Keratinocyte (primary cell): Measurements from ENCODE around the gene SH3PXD2A. TPM values are rescaled to one million over a fixed set of nuclear protein-coding genes. Genes with fewer than 3 reads are reported as not detected.
A peak's percentile ranks its signal among the peaks of the same experiment; 100 is the strongest.

Experiments used
- DNase-seq: peaks from one replicate; pipeline ENCODE4 v3.0.0-alpha.2; 2011; ENCODE audit warnings: low read depth, missing footprints, low spot score
- FAIRE-seq: peaks from 2 replicates; lab custom pipeline; 2011; peaks lifted over from hg19 to GRCh38; lab: Jason Lieb, UNC
- H2AFZ ChIP-seq: 2 replicates; pipeline ENCODE4 v1.6.0; 2012; ENCODE audit warnings: low read length, control low read depth, inconsistent platforms; ENCODE audit not compliant: control insufficient read depth
- H3K27ac ChIP-seq: 2 replicates; pipeline ENCODE4 v1.5.1; 2011; ENCODE audit warnings: low read length; ENCODE audit not compliant: control insufficient read depth, insufficient read depth
- H3K27me3 ChIP-seq: 3 replicates; pipeline ENCODE4 v1.6.0; 2011; ENCODE audit warnings: low read length; ENCODE audit not compliant: control insufficient read depth, insufficient read depth; ENCODE audit errors: extremely low read depth
- H3K36me3 ChIP-seq, 2 experiments: 2 replicates in 1 of 2; 3 replicates in 1 of 2; pipeline ENCODE4 v1.5.1; 2011; ENCODE audit warnings: low read length in 2 of 2, mild to moderate bottlenecking in 1 of 2; ENCODE audit not compliant: control insufficient read depth in 2 of 2, insufficient read depth in 2 of 2; ENCODE audit errors: extremely low read depth in 1 of 2
- H3K4me1 ChIP-seq: 3 replicates; pipeline ENCODE4 v1.5.1; 2011; ENCODE audit warnings: low read length; ENCODE audit not compliant: control insufficient read depth, insufficient read depth; ENCODE audit errors: extremely low read depth
- H3K4me2 ChIP-seq: 3 replicates; pipeline ENCODE4 v1.6.0; 2011; ENCODE audit warnings: low read depth, low read length; ENCODE audit not compliant: control insufficient read depth, insufficient read depth; ENCODE audit errors: extremely low read depth
- H3K4me3 ChIP-seq, 3 experiments: fragments of 200-600 bp in 1 of 3; sonication (generic) in 1 of 3; 2 replicates in 2 of 3; 3 replicates in 1 of 3; pipeline ENCODE4 v1.5.1; 2011 to 2016; ENCODE audit warnings: low read length in 3 of 3, mild to moderate bottlenecking in 3 of 3, control low read depth in 2 of 3, inconsistent platforms in 1 of 3, low read depth in 1 of 3, mixed read lengths in 1 of 3, mixed run types in 1 of 3, moderate library complexity in 1 of 3; ENCODE audit not compliant: control insufficient read depth in 2 of 3, insufficient read depth in 2 of 3; ENCODE audit errors: extremely low read depth in 1 of 3
- H3K79me2 ChIP-seq: 2 replicates; pipeline ENCODE4 v1.6.0; 2012; ENCODE audit warnings: low read length; ENCODE audit not compliant: control insufficient read depth, insufficient read depth
- H3K9ac ChIP-seq: 3 replicates; pipeline ENCODE4 v1.6.0; 2011; ENCODE audit warnings: low read length; ENCODE audit not compliant: control insufficient read depth, insufficient read depth; ENCODE audit errors: extremely low read depth
- H3K9me1 ChIP-seq: 3 replicates; pipeline ENCODE4 v1.6.0; 2011; ENCODE audit warnings: low read length; ENCODE audit not compliant: control insufficient read depth, insufficient read depth; ENCODE audit errors: extremely low read depth
- H3K9me3 ChIP-seq: 2 replicates; pipeline ENCODE4 v1.5.1; 2012; ENCODE audit warnings: low read depth, low read length; ENCODE audit not compliant: control insufficient read depth
- H4K20me1 ChIP-seq: 3 replicates; pipeline ENCODE4 v1.6.0; 2011; ENCODE audit warnings: low read length; ENCODE audit not compliant: control insufficient read depth, insufficient read depth; ENCODE audit errors: extremely low read depth
- EZH2 ChIP-seq: IDR thresholded peaks from one replicate; pipeline ENCODE4 v1.6.1; 2012; ENCODE audit warnings: inconsistent platforms, mild to moderate bottlenecking, low read length, moderate library complexity
- dilution Hi-C: fragments of 300-500 bp; cut with MboI; formaldehyde crosslinking; loops from one replicate; pipeline ENCODE4 v1.7.0; 2020; ENCODE audit warnings: low sequenced_read_pairs; ENCODE audit not compliant: extremely low pct_ligation_motif_present
- polyA plus RNA-seq, 5 experiments: library from polyadenylated mRNA; depleted of rRNA in 3 of 5; stranded (reverse) in 3 of 5; stranded (forward) in 1 of 5; unstranded in 1 of 5; fragments of >200 nt; gene quantifications; 1 replicate in 1 of 5; 2 replicates in 3 of 5; 3 replicates in 1 of 5; pipeline versions ENCODE4 v1.2.1 to v1.2.3, GENCODE V29; 2011 to 2012; ENCODE audit warnings: missing spikeins in 2 of 5, low read depth in 1 of 5, low replicate concordance in 1 of 5
- TF ChIP-seq, protein P1 (sequence below), 3 experiments: IDR thresholded peaks in 1 of 3; conservative IDR thresholded peaks in 1 of 3; optimal IDR thresholded peaks in 1 of 3; 2 replicates in 2 of 3; 3 replicates in 1 of 3; pipeline versions ENCODE3 to v1.5.1; 2011; ENCODE audit warnings: low read length in 3 of 3, mild to moderate bottlenecking in 3 of 3, moderate library complexity in 2 of 3, control low read depth in 1 of 3, inconsistent platforms in 1 of 3; ENCODE audit not compliant: insufficient read depth in 2 of 3; ENCODE audit errors: extremely low read depth in 1 of 3

Gene SH3PXD2A
- polyA plus RNA-seq, 1 donor (not counting 4 experiments of a cell fraction or from before 2014, with no cell fraction given) = 33.9 TPM

GRCh38 chr10:103722632-103723031 is 132.7 kb downstream of the SH3PXD2A start:
- no peak overlapping the region for H2AFZ ChIP-seq
- H3K36me3 ChIP-seq = peaks cover 43 to 66% of the 10 kb centered on the region in 2 experiments
- no peak overlapping the region for H3K9ac ChIP-seq
- peaks cover 3% of the 10 kb centered on the region for H3K9me1 ChIP-seq
- TF ChIP-seq, protein P1, sequence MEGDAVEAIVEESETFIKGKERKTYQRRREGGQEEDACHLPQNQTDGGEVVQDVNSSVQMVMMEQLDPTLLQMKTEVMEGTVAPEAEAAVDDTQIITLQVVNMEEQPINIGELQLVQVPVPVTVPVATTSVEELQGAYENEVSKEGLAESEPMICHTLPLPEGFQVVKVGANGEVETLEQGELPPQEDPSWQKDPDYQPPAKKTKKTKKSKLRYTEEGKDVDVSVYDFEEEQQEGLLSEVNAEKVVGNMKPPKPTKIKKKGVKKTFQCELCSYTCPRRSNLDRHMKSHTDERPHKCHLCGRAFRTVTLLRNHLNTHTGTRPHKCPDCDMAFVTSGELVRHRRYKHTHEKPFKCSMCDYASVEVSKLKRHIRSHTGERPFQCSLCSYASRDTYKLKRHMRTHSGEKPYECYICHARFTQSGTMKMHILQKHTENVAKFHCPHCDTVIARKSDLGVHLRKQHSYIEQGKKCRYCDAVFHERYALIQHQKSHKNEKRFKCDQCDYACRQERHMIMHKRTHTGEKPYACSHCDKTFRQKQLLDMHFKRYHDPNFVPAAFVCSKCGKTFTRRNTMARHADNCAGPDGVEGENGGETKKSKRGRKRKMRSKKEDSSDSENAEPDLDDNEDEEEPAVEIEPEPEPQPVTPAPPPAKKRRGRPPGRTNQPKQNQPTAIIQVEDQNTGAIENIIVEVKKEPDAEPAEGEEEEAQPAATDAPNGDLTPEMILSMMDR (optimal IDR thresholded peaks at IDR 0.05 in 1 of 3, IDR thresholded peaks at IDR 0.05 in 1 of 3, conservative IDR thresholded peaks at IDR 0.05 in 1 of 3; ENCODE audit: extremely low read depth in 1 of 3, insufficient read depth in 2 of 3, low read length in 3 of 3) = no peak
- no peak for TF ChIP-seq EZH2
- no peak overlapping the region for H3K4me3 ChIP-seq
- dilution Hi-C loops = no loop called here
- no peaks in the 10 kb centered on the region for H3K9me3 ChIP-seq
- H3K27ac ChIP-seq = no peak overlapping the region
- peaks cover 62% of the 10 kb centered on the region for H3K79me2 ChIP-seq
- H3K4me1 ChIP-seq = peaks cover 24% of the 10 kb centered on the region
- no peak for DNase-seq
- no peak for FAIRE-seq
- no peaks in the 10 kb centered on the region for H3K27me3 ChIP-seq
- H3K4me2 ChIP-seq = no peak overlapping the region
- H4K20me1 ChIP-seq = no peaks in the 10 kb centered on the region

GRCh38 chr10:103720964-103721335 is 134.4 kb downstream of the SH3PXD2A start:
- peaks cover 41% of the 10 kb centered on the region for H3K4me1 ChIP-seq
- H3K36me3 ChIP-seq = peaks cover 40 to 64% of the 10 kb centered on the region in 2 experiments
- DNase-seq (no peak), FAIRE-seq (no peak)
- H3K27me3 ChIP-seq = no peaks in the 10 kb centered on the region
- dilution Hi-C loops = no loop called here
- H3K79me2 ChIP-seq = peaks cover 51% of the 10 kb centered on the region
- no peak overlapping the region for H2AFZ ChIP-seq
- peaks cover 3% of the 10 kb centered on the region for H3K9me1 ChIP-seq
- no peak overlapping the region for H3K4me2 ChIP-seq
- H3K9me3 ChIP-seq = no peaks in the 10 kb centered on the region
- TF ChIP-seq EZH2 = no peak
- TF ChIP-seq, protein P1 (optimal IDR thresholded peaks at IDR 0.05 in 1 of 3, IDR thresholded peaks at IDR 0.05 in 1 of 3, conservative IDR thresholded peaks at IDR 0.05 in 1 of 3; ENCODE audit: extremely low read depth in 1 of 3, insufficient read depth in 2 of 3, low read length in 3 of 3) = no peak
- H3K9ac ChIP-seq = no peak overlapping the region
- H3K27ac ChIP-seq = peak overlapping the region; percentile 1
- H4K20me1 ChIP-seq = no peaks in the 10 kb centered on the region
- H3K4me3 ChIP-seq = no peak overlapping the region
